ENCODE results near the gene ANKDD1B.
"Not testable (repeated sequence)": the region's sequence is repeated elsewhere in the genome, so short reads cannot be mapped to it uniquely, and the experiment has no call there.

The ANKDD1B gene

DNA sequence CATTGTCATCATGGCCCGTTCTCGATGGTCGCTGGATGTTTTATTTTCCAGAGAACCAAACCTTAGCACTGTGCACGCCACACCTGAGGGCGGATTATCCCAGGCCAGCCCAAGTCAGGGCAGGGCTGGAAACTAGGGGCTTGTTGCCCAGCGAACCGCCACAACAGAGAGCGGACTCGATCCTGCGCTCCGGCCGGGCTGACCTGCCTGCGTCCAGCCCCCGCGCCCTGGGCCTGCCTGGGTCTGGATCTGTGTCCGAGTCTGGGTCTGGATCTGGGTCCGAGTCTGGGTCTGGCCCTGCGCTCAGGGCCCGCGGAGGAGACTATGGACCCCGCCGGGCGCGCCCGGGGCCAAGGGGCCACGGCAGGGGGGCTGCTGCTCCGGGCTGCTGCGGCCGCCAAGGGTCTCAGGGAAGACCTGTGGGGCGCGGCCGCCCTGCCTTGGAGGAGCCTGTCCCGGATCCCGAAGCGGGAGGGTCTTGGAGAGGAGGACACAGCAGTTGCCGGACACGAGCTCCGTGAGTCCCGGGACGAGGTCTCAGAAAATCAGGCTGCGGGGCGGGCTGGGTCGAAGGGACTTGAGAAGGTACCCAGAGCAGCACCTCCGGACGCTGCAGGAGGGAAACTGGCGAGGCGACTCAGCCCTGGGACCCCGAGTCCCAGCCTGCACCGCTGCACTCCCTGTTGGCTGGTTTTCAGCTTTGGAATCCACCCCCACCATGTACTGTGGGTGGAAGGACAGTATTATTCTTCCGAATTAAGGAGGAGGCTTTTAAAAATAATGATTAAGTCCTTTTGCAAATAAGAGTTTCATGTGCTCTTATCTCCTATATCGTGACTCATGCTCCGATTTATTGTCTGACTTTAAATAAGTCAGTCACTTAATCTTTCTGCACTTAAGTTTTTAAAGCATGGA is at the start of gene ANKDD1B:
TSS of gene ANKDD1B (plus strand) at position 143 of the 915 bp plus-strand sequence. CDS start at position 325, 182 bp downstream.
- DNase-seq (ENCODE audit: low read depth in 2 of 2) = no peak

DNA sequence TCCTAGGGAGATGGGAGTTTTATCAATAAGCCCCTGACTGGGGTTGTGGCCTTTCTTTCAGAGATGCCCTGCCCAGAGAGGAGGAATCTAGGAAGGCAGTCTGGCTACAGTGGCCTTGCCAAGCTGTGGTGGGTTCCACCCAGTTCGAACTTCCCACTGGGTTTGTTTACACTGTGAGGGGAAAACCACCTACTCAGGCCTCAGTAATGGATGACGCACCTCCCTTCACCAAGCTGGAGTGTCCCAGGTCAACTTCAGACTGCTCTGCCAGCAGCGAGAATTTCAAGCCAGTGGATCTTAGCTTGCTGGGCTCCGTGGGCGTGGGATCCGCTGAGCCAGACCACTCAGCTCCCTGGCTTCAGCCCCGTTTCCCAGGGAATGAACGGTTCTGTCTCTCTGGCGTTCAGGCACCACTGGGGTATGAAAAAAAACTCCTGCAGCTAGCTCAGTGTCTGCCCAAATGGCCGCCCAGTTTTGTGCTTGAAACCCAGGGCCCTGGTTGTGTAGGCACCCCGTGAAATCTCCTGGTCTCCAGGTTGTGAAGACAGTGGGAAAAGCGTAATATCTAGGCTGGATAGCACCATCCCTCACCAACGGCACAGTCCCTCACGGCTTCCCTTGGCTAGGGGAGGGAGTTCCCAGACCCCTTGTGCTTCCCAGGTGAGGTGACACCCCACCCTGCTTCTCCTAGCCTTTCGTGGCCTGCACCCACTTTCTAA is 45.1 kb upstream of the ANKDD1B start:
- not testable (repeated sequence) for DNase-seq (ENCODE audit: low read depth in 2 of 2)

DNA sequence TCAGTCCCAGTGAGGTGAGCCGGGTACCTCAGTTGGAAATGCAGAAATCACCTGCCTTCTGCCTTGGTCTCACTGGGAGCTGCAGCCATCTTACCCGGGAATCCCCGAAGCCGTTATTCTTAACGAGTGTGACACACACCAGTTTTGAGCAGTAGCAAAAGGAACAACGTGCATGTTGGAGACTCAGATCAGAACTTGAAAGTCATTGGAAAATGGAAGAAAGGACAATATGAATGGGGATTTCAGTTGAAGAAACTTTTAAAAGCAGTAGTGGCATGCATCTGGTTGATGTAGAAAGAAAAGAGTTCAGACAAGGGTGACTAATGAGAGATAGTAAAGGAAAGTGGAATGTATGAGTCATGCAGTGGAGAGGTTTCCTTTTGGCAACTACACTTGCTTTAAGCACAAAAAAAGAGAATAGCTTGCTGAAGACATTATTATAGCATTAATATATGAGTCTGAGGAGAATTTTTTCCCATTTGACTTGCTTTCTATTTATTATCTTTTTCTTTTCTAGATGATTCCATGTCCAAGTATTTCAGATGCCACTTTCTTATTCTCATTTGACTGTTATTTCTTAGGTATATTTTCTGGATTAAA is 44.4 kb upstream of the ANKDD1B start:
- DNase-seq (ENCODE audit: low read depth in 2 of 2) = no peak

DNA sequence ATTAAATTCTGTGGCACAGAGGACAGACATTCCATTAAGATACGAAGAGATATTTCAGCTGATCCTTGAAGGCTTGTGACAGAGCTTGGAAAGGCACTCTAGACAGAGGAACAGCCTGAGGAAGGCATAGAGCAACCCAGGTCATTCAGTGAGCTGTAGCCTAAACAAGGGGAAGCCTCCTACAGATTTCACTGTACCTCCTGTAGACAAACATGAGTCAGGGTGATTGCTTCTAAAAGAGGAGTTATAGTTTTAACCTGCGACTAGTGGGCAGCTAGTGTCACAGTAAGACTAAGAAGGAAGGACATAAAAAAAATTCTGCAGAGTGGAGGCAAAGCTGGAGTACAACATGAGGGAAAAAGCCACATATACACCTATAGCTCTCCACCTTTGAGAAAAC is 43.5 kb upstream of the ANKDD1B start:
- no peak for DNase-seq (ENCODE audit: low read depth in 2 of 2)

DNA sequence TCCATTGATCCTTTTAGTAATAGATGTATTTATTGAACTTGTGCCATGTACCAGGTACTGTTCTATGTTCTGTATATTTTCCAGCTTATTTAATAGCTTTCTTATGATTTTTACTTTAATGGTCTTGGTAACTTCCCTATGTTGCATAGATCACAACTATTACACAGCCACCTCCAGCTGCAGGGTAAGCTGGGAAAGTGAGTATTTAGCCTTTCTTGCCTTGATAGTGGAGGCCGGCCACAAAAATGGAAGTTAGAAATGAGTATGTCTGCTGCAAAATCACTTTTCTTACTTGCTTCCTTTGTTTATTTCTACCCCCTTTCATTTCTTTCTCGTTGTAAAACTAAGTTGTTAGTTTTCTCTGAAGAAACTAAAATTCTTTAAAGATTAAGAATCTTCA is 43.1 kb upstream of the ANKDD1B start:
- DNase-seq (ENCODE audit: low read depth in 2 of 2) = no peak

DNA sequence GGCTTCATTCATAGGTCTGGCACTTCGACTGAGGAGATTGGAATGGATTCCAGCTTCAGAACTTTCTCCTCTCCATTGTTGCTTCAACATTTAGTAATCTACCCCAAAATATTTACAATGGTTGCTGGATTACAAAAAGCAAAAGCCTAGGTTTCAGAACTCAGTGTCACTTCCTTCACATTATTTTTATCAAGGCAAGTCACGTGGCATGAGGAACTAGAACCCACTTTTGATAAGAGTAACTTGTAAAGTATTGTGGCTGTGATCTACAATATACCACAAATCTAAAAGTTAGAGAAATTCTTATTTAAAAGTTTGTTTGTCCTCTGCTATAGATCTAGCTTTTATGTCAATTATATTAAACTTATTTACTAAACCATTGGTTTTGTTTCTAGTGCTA is 39.7 kb upstream of the ANKDD1B start:
- DNase-seq (ENCODE audit: low read depth in 2 of 2) = no peak

DNA sequence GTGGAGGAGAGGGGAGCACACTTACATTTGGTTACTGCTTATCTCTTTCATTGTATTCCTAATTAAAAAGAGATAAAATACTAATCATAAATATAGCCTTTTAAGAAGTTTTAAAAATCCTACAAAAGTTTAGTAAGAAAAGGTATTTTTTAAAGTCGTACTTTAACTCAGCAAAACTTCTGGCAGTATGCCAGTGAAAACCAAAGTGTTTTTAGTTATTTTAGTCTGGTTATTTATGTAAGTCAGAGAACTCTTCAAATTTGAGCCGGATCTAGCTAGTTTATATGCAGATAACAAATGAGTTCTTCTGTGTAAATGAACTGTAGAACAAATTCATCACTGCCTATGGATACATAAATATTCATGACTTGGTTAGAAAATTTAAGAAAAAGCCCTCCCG is 36.5 kb upstream of the ANKDD1B start:
- no peak for DNase-seq (ENCODE audit: low read depth in 2 of 2)

DNA sequence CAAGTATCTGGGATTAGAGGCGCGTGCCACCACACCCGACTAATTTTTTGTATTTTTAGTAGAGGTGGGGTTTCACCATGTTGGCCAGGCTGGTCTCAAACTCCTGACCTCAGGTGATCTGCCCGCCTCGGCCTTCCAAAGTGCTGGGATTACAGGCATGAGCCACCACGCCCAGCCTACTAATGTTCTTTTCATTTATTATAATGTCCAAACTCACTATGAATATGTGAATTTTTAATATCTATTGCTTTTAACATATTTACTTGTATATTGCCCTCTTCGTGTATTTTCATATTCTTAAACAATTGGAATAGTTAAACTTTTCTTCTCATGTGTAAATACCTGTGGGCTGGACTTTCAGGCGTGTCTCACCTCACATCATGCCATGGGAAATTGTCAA is 33.0 kb upstream of the ANKDD1B start:
- not testable (repeated sequence) for DNase-seq (ENCODE audit: low read depth in 2 of 2)

DNA sequence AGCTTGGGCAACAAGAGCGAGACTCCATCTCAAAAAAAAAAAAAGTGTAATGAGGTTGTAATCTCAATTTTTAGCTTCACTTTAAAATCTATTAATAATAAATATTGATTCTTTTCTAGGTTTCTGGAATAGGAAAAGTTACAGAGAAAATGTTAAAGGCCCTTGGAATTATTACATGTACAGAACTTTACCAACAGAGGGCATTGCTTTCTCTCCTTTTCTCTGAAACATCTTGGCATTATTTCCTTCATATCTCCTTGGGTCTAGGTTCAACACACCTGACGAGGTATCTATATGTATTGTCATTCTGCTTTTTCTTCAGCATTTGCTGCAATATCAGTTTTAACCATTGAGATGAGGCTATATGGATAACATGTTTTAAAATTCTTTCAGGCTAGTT is 26.6 kb upstream of the ANKDD1B start:
- DNase-seq (ENCODE audit: low read depth in 2 of 2) = no peak

DNA sequence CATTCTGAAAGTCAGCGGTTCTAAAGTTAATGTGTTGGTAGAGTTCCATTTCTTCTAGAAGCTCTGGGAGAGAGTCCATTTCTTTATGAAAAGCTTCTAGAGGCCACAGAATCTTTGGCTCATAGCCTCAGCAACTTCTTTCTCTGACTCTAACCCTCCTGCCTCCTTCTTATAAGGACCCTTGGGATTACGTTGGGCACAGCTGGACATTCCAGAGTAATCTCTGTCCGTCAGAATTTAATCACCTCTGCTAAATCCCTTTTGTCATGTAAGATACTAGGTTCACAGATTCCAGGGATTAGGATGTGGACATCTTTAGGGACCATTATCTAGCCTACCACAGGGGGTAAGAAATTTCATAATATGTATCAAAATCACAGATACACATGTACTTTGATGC is 22.6 kb upstream of the ANKDD1B start:
- no peak for DNase-seq (ENCODE audit: low read depth in 2 of 2)

DNA sequence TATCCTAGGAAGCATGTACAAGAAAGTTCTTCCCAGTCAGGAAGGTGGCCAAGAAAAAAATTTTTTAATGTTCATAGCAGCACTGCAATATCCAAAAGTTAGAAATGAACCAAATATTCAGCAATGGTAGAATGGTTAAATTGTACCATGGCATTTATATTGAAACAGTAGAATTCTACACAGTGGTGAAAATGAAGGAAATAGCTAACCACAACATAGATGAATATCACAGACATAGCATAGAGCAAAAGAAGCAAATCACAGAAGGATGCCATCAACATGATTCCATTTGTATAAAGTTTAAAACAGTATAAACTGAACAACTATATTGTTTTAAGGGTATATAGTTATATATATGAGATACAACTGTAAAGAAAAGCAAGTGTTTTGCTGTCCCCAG is 10.7 kb upstream of the ANKDD1B start:
- no peak for DNase-seq (ENCODE audit: low read depth in 2 of 2)

DNA sequence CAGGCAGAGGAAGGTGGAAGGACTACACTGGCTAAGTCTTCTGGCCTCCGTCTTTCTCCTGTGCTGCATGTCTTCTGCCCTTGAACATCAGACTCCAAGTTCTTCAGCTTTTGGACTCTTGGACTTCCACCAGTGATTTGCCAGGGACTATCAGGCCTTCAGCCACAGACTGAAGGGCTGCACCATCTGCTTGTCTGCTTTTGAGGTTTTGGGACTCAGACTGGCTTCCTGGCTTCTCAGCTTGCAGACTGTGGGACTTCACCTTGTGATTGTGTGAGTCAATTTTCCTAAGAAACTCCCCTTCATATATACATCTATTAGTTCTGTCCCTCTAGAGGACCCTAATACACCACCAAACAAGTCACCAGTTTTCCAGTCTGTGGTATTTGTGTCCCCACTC is 9.7 kb upstream of the ANKDD1B start:
- no peak for DNase-seq (ENCODE audit: low read depth in 2 of 2)

DNA sequence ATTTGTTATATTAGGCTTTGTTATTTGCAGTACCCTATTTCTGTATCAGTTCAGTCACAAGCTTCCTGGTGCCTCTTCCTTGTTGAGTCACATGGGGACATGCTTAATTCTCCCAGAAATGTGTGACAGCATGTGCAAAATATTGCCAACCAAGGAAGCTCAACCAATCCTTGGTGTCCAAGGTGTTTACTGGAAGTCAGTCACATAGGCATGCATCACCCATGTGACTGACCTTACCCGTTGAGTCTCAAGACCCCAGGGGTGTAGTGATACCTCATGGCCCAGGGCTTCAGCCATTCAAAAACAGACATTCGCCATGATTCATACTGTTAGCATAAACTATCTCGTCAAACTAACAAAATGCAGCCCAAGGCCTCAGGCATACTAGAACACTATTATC is 9.3 kb upstream of the ANKDD1B start:
- DNase-seq (ENCODE audit: low read depth in 2 of 2) = no peak

DNA sequence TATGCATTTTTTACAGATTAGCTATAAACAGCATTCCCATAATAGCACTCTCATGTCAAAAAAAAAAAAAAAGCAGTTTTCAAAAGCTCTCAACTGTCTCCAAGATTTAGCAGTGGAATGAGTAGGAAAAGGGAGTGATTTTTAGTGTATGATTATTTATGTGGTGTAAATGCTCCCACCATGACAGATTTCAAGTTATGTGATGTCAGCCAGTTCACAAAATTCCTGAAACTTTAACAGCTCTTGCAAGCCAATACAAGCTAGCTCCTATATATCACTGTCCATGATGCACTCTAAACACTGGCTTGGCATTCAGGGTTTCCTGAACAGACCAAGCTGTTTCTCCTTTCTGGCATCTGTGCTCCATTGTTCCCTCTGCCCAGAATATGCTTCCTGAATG is 7.9 kb upstream of the ANKDD1B start:
- no peak for DNase-seq (ENCODE audit: low read depth in 2 of 2)

DNA sequence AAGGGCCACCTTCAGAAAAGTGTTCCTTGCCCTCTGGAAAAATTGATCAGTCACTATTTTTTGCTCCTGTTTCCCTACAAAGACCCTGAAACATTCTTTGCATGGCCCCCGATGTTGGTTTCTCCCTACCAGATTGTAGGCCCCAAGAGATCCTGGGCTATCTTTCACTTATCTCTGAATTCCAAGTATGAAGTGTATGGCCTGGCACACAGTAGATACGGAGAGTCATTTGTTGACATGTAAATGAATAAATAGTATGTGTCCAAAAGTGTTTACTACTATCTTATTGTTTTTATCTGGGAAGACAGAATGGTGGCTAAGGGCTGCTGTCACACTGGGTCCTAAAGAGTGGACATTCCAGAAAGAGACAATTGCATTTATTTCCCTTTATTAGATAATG is 7.4 kb upstream of the ANKDD1B start:
- DNase-seq (ENCODE audit: low read depth in 2 of 2) = no peak

DNA sequence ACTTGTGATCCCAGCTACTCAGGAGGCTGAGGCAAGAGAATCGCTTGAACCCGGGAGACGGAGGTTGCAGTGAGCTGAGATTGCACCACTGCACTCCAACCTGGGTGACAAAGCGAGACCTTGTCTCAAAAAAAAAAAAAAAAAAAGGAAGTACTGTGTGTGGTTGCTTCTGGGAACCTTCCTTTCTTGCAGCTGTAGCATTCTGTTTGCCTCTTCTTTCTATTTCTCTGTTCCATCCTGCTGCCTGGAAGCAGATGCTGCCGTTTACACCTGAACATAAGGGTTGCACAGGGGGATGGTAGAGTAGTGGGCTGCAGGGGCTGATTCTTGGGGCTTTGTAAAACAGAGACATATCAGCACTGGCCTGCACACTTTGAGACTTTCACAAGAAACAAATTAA is 3.9 kb upstream of the ANKDD1B start:
- DNase-seq (ENCODE audit: low read depth in 2 of 2) = not testable (repeated sequence)

DNA sequence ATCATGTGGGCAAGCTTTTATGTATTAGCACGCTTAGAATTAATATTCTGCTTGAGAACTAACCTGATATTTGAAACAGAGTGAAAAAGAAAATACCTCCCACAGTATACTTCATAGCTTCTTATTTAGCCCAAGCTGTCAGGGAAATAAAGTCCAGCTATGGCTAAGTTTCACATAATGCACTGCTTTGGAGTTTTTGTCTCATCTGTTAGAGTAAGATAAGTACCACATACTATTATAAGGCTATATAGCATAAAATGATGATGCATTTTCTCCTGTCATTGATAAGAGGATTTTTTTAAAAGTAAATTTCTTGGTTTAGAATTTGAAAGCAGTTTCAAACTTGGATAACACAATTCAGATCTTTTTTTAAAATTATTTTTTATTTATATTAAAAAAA is 2.4 kb upstream of the ANKDD1B start:
- no peak for DNase-seq (ENCODE audit: low read depth in 2 of 2)

DNA sequence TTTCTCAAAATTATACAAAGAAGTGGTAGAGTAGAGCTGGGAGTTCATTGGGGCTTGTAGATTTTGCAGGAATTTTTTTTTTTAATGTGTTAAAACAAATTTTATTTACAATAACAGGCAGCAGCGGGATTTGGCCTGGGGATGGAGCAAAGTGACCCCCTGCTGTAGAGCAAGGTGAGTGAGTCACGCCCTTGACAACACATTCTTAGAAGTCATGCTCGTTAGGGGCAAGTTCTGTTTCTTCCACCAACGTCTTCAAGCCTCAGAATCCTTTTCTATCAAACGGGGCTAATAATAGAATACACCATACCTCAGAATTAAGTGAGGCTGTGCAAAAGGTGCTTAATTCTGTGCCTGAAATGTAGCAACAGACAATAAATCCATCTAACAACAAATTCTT is 1.1 kb upstream of the ANKDD1B start:
- DNase-seq (ENCODE audit: low read depth in 2 of 2) = no peak

DNA sequence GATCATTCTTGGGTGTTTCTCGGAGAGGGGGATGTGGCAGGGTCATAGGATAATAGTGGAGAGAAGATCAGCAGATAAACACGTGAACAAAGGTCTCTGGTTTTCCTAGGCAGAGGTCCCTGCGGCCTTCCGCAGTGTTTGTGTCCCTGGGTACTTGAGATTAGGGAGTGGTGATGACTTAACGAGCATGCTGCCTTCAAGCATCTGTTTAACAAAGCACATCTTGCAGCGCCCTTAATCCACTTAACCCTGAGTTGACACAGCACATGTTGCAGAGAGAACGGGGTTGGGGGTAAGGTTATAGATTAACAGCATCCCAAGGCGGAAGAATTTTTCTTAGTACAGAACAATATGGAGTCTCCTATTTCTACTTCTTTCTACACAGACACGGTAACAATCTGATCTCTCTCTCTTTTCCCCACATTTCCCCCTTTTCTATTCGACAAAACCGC is 368 bp upstream of the ANKDD1B start:
- not testable (repeated sequence) for DNase-seq (ENCODE audit: low read depth in 2 of 2)

DNA sequence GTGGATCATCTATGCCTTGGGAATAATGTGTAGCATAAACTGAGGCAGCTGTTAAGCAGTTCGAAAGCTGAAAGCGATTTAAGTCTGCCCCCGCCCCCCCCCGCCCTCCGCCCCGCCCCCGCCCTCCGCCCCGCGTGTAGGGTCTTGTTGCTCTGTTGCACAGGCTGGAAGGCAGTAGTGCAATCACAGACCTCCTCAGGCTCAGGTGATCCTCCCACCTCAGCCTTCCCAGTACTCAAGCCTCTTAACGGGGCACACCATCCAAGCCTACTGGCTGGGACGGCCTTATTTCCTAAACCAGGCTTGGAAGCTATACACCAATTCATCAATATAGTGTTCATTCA is 945 bp downstream of the ANKDD1B start:
- DNase-seq (ENCODE audit: low read depth in 2 of 2) = no peak

DNA sequence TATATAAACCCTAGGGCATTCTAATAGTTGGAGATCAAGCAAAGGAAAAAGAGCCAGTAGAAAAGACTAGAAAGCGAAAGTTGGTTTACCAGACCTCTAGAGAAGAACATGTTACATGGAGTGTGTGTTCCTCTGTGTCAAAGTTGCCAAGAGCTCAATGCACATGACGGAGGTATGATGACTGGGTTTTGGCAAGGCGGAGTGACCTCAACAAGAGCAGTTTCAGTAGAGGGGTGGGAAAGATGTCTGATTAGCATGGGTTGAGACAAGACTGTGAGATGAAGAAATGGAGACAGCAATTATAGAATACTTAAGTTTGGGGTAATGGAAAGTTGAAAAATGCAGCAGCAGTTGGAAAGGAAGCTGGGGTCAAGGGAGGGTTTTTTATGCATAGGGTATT is 1.6 kb downstream of the ANKDD1B start:
- DNase-seq (ENCODE audit: low read depth in 2 of 2) = no peak

DNA sequence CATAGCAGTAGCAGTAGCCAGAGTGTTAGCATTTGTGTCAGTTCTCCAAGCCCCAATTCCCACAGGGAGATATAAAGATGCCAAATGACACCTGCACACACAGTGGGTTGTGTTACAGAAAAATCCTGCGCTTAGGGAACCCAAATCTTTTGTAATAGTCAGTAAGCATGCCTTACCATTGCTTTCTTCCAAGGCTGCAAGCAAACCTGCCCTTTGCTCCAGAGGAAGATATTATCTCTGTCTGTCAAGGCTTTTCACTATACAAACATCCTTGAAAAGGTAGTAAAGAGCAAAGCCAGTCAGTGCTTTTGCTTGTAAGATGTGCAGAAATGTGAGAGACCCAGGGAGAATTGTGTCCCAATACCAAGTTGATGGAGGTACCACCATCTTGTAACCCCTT is 2.9 kb downstream of the ANKDD1B start:
- DNase-seq (ENCODE audit: low read depth in 2 of 2) = no peak

DNA sequence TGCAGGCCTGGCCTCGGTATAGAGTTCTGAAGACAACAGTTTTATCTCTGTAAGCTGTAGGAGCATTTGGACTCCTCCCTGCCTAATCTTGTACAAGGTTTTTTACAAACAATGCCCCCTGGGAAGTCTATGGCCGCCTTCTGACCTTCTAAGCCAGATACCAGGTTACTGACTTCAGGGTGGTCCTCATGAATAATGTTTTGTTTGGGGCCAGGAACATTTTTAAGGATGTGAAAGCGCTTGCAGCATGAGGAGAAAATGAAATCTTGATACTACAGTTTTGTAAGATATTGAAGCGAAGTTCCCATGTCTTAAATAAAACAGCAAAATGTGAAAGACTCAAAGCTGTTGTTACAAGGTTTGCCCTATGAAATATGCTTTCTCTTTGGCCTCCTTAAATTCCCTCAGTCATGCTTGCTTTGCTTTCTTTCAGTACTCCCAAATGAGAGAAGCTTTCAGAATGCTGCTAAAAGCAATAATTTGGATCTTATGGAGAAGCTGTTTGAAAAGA is 5.2 kb downstream of the ANKDD1B start:
- DNase-seq (ENCODE audit: low read depth in 2 of 2) = no peak
